Adipocyte (in vitro differentiated cells): ENCODE results near the gene LTF.
"Not testable (repeated sequence)": the region's sequence is repeated elsewhere in the genome, so short reads cannot be mapped to it uniquely, and the experiment has no call there.

Experiments
- DNase-seq: peaks from one replicate; pipeline ENCODE4 v3.0.0-alpha.2; 2015; ENCODE audit warnings: low read depth
- H3K27me3 ChIP-seq: replicated peaks from 2 replicates; pipeline ENCODE4 v1.7.0; 2013; ENCODE audit warnings: mild to moderate bottlenecking, low read length, moderate library complexity; ENCODE audit not compliant: control insufficient read depth, insufficient read depth
- H3K36me3 ChIP-seq: 2 replicates; pipeline ENCODE4 v1.7.0; 2013; ENCODE audit warnings: low read length, mild to moderate bottlenecking, moderate library complexity; ENCODE audit not compliant: control insufficient read depth, insufficient read depth, severe bottlenecking
- H3K4me1 ChIP-seq: 2 replicates; pipeline ENCODE4 v1.7.0; 2013; ENCODE audit warnings: mild to moderate bottlenecking, low read length, moderate library complexity; ENCODE audit not compliant: control insufficient read depth, insufficient read depth
- H3K4me3 ChIP-seq: 2 replicates; pipeline ENCODE4 v1.7.0; 2013; ENCODE audit warnings: mild to moderate bottlenecking, low read length, moderate library complexity
- H3K9ac ChIP-seq: 2 replicates; pipeline ENCODE4 v1.7.0; 2013; ENCODE audit warnings: mild to moderate bottlenecking, low read length, moderate library complexity
- H3K9me3 ChIP-seq: 2 replicates; pipeline ENCODE4 v1.7.0; 2013; ENCODE audit warnings: mild to moderate bottlenecking, low read length, moderate library complexity; ENCODE audit not compliant: control insufficient read depth

The LTF gene

DNA sequence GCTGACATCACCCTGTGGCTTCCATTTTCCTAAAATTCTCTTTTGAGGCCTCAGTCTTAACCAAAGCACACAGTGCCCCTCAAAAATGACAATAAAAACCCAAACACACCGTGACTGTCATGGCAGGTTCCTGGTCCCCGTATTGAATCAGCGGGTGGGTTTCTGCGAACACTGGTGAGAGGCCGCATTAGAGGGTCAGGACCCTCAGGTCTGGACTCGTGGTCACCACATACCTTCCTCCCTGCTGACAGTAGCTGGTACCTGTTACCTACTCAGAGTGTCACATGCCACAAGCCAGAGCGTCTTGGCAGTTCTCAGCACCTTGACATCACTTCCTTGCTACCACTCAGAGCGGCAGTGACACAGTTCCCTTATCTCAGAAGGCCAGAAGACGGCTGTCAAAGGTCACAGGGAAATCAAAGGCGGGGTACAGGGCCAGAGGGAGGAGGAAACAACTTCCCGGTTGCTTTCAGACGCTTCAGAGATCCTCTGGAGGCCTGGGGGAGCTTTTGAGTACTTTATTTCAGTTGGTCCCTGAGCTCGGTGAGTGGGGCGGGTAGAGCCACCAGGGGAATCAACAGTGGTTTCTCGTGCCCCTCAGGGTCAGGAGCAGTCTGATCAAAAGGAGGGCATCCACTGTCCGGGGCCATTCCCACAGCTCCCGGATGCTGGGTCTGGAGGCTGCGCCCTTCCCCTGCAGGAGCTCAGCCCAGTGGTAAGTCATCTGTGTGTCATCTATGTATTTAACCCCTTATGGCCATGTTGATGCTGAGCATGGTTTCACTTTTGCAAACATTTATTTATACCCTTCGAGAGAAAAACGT, 57.7 kb downstream of the LTF start, which contains the start of the genes CCR5AS and CCRL2:
Gene CCR5AS, minus strand, starts transcription at position 279 of the 824 bp plus-strand sequence.
Gene CCRL2, plus strand, starts transcription at position 472 of the 824 bp plus-strand sequence. CDS start 821 bp downstream, outside the sequence.
- no peaks in the 10 kb centered on the region for H3K36me3 ChIP-seq
- H3K27me3 ChIP-seq: no peaks in the 10 kb centered on the region
- peak within 1 kb of the TSS; percentile 56 for H3K4me3 ChIP-seq
- H3K9ac ChIP-seq: no peak within 1 kb of the TSS
- H3K4me1 ChIP-seq: peaks cover 11% of the 10 kb centered on the region
- no peaks in the 10 kb centered on the region for H3K9me3 ChIP-seq
- no peak for DNase-seq

GRCh38 chr3:46406443-46406787, 58.3 kb downstream of the LTF start:
- H3K4me1 ChIP-seq: peaks cover 11% of the 10 kb centered on the region
- no peak for DNase-seq
- no peak overlapping the region for H3K9ac ChIP-seq
- no peaks in the 10 kb centered on the region for H3K9me3 ChIP-seq
- no peak overlapping the region for H3K4me3 ChIP-seq
- H3K36me3 ChIP-seq: no peaks in the 10 kb centered on the region
- H3K27me3 ChIP-seq: no peaks in the 10 kb centered on the region

GRCh38 chr3:46405301-46406019, 59.2 kb downstream of the LTF start:
- DNase-seq: no peak
- no peaks in the 10 kb centered on the region for H3K9me3 ChIP-seq
- H3K36me3 ChIP-seq: no peaks in the 10 kb centered on the region
- H3K9ac ChIP-seq: no peak overlapping the region
- no peaks in the 10 kb centered on the region for H3K27me3 ChIP-seq
- H3K4me1 ChIP-seq: peaks cover 11% of the 10 kb centered on the region
- H3K4me3 ChIP-seq: no peak overlapping the region

DNA sequence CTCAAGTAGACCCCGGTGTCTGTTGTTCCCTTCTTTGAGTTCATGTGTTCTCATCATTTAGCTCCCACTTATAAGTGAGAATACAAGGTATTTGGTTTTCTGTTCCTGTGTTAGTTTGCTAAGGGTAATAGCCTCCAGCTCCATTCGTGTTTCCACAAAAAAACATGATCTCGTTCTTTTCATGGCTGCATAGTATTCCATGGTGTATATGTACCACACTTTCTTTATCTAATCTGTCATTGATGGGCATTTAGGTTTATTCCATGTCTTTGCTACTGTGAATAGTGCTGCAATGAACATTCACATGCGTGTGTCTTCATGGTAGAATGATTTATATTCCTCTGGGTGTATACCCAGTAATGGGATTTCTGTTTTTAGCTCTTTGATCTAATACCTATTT, 61.8 kb downstream of the LTF start:
- H3K27me3 ChIP-seq, H3K9me3 ChIP-seq, H3K9ac ChIP-seq, H3K4me3 ChIP-seq, DNase-seq, H3K36me3 ChIP-seq: not testable (repeated sequence)
- peaks cover 11% of the 10 kb centered on the region for H3K4me1 ChIP-seq

GRCh38 chr3:46401579-46401978, 63.1 kb downstream of the LTF start:
- H3K9ac ChIP-seq: no peak overlapping the region
- H3K4me3 ChIP-seq: no peak overlapping the region
- no peaks in the 10 kb centered on the region for H3K9me3 ChIP-seq
- no peak for DNase-seq
- no peaks in the 10 kb centered on the region for H3K36me3 ChIP-seq
- no peaks in the 10 kb centered on the region for H3K27me3 ChIP-seq
- peaks cover 2% of the 10 kb centered on the region for H3K4me1 ChIP-seq

- no peak overlapping the region for H3K9ac ChIP-seq
- no peaks in the 10 kb centered on the region for H3K9me3 ChIP-seq
- no peaks in the 10 kb centered on the region for H3K4me1 ChIP-seq
- H3K36me3 ChIP-seq: no peaks in the 10 kb centered on the region
- H3K4me3 ChIP-seq: no peak overlapping the region
- H3K27me3 ChIP-seq: no peaks in the 10 kb centered on the region
- DNase-seq: no peak
These were observed 63.9 kb downstream of the LTF start for GRCh38 chr3:46400846-46401245.

DNA sequence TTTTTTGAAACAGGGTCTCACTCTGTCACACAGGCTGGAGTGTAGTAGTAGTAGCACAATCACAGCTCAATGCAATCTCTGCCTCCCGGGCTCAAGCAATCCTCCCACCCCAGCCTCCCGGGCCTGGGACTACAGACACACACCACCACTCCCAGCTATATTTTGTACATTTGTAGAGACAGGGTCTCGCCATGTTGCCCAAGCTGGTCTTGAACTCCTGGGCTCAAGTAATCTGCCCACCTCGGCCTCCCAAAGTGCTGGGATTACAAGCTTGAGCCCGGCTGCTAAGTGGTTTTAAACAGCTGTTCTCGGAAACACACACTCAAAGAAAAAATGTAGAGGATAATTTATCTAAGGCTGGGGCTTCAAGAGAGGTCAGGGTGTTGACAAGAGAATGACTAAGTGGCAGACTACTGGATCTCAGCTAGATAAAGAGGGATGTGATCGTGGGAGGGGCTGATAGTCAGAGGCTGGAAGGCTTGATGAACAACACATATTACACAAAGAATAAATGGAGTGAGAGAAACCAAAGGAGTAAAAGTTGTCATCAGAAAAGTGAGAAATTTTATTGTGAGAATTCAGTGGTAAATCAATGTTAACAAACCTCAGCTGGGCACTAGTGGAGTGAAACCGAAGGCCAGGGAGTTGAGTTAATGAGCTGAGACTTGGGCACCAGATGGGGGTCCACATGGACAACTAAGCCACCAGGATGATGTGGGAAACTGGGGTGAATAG, 64.5 kb downstream of the LTF start:
- DNase-seq: no peak
- no peaks in the 10 kb centered on the region for H3K9me3 ChIP-seq

DNA sequence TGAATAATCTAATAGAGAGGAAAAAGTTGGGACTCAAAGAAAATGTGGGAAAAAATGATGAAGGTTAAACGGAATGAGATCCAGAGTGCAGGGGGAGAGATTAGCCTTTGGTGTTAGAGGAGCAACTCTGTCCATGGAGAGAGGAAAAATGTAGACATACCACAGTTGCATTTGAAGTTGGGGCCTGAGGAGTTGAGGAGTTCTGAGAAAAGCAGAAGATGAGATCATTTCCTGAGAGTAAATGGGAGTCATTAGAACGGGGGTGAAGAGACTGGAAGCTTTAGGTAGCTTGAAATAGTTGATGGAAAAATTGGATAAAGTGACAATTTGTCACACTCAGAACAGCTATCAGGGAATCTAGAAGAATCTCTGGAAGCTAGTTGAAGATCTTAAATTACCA, 65.1 kb downstream of the LTF start:
- H3K36me3 ChIP-seq: no peaks in the 10 kb centered on the region
- no peaks in the 10 kb centered on the region for H3K27me3 ChIP-seq
- no peak overlapping the region for H3K4me3 ChIP-seq
- no peaks in the 10 kb centered on the region for H3K9me3 ChIP-seq
- peaks cover 9% of the 10 kb centered on the region for H3K4me1 ChIP-seq
- no peak overlapping the region for H3K9ac ChIP-seq
- no peak for DNase-seq

More for the DNA sequence above, 64.5 kb downstream of the LTF start:
- H3K4me1 ChIP-seq: peaks cover 6% of the 10 kb centered on the region
- no peak overlapping the region for H3K4me3 ChIP-seq
- no peaks in the 10 kb centered on the region for H3K27me3 ChIP-seq
- H3K36me3 ChIP-seq: no peaks in the 10 kb centered on the region
- no peak overlapping the region for H3K9ac ChIP-seq

DNA sequence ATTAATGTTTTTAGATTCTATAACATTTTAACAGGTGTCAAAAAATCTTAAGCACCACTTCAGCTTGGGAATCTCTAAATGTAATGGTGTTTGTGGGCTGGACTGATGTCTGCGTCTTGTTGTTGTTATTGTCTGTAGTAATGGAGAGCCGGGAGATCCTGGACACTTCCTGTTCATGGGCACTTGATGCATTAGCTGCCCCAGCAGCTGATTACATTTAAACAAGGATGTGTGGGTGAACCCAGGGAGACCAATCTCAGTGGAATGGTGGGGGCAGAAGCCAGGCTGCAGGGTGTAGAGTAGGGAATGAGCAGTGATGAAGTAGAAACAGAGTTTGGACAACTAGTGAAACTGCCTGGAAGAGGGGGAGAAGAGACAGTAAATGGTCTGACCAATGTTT, 65.6 kb downstream of the LTF start:
- Histone ChIP-seq H3K36me3 (no peaks in the 10 kb centered on the region), H3K27me3 (peaks cover 4% of the 10 kb centered on the region), H3K4me1 (peaks cover 9% of the 10 kb centered on the region), H3K4me3 (no peak overlapping the region), H3K9me3 (no peaks in the 10 kb centered on the region), H3K9ac (no peak overlapping the region)
- DNase-seq: no peak

DNA sequence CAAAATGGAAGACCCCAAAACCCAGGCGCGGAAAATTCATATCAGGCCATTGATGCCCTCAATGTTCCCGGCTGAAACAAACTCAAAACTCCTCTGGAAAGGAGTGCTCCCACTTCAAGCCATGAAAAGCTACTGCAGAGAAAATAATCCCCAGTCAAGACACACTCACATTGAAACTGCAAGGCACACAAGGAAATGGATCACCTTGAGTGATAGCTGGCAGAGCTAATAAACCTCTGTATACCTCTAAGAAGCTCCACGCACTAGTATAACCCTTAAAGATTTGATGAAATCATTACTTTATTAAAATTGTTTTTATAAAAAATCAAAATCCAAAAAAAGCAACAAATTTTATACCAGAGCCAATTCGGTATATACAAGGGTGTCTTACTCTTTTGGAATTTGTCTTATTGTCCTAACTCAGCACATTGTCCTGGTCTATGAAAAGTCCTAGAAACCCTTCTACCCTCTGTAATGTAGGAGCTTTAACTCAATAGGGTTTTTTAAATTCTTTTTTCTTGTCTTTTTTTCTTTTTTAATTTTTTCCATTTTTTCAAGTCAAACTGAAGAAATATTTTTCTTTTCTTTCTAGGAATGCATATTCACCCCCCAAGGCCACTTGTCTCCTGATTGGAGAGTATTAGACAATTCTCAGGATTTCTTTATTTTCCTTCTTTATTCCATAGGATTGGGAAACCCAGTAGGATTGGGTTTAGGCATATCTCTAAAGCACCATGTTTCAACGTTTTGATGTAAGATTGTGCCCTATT, 66.3 kb downstream of the LTF start:
- peaks cover 13% of the 10 kb centered on the region for H3K4me1 ChIP-seq
- no peak for DNase-seq
- no peaks in the 10 kb centered on the region for H3K36me3 ChIP-seq
- H3K9ac ChIP-seq: no peak overlapping the region
- peaks cover 8% of the 10 kb centered on the region for H3K27me3 ChIP-seq
- H3K4me3 ChIP-seq: no peak overlapping the region
- H3K9me3 ChIP-seq: no peaks in the 10 kb centered on the region
